ENCODE results near the gene SULT6B1.
"Not testable (repeated sequence)": the region's sequence is repeated elsewhere in the genome, so short reads cannot be mapped to it uniquely, and the experiment has no call there.

SULT6B1 gene

GRCh38 chr2:37219046-37219445 lies 30.6 kb upstream of the SULT6B1 start:
- no peaks in the 10 kb centered on the region for H3K9me3 ChIP-seq (ENCODE audit: severe bottlenecking)
- no peak overlapping the region for H3K4me3 ChIP-seq (ENCODE audit: severe bottlenecking)
- no peak overlapping the region for H3K27ac ChIP-seq (ENCODE audit: poor library complexity, severe bottlenecking)
- no peak for ATAC-seq (ENCODE audit: low read depth)
- TF ChIP-seq CTCF (IDR thresholded peaks at IDR 0.05; ENCODE audit: poor library complexity, severe bottlenecking): no peak
- H3K36me3 ChIP-seq (ENCODE audit: low read depth): peaks cover 91% of the 10 kb centered on the region
- H3K27me3 ChIP-seq (ENCODE audit: insufficient read depth, poor library complexity, severe bottlenecking): no peaks in the 10 kb centered on the region
- no peaks in the 10 kb centered on the region for H3K4me1 ChIP-seq (ENCODE audit: insufficient read depth, poor library complexity, severe bottlenecking)
- DNase-seq (ENCODE audit: low spot score): no peak

- Histone ChIP-seq H3K4me1 (ENCODE audit: insufficient read depth, poor library complexity, severe bottlenecking) (no peaks in the 10 kb centered on the region), H3K27me3 (ENCODE audit: insufficient read depth, poor library complexity, severe bottlenecking) (no peaks in the 10 kb centered on the region), H3K36me3 (ENCODE audit: low read depth) (peaks cover 90% of the 10 kb centered on the region), H3K9me3 (ENCODE audit: severe bottlenecking) (no peaks in the 10 kb centered on the region), H3K27ac (ENCODE audit: poor library complexity, severe bottlenecking) (no peak overlapping the region), H3K4me3 (ENCODE audit: severe bottlenecking) (no peak overlapping the region)
- no peak for TF ChIP-seq CTCF (IDR thresholded peaks at IDR 0.05; ENCODE audit: poor library complexity, severe bottlenecking)
- no peak for ATAC-seq (ENCODE audit: low read depth)
- DNase-seq (ENCODE audit: low spot score): no peak
Observed at GRCh38 chr2:37215250-37215649, 26.8 kb upstream of the SULT6B1 start.

GRCh38 chr2:37211939-37212338 lies 23.5 kb upstream of the SULT6B1 start:
- ATAC-seq (ENCODE audit: low read depth): no peak
- H3K27me3 ChIP-seq (ENCODE audit: insufficient read depth, poor library complexity, severe bottlenecking): no peaks in the 10 kb centered on the region
- no peak overlapping the region for H3K27ac ChIP-seq (ENCODE audit: poor library complexity, severe bottlenecking)
- no peak for TF ChIP-seq CTCF (IDR thresholded peaks at IDR 0.05; ENCODE audit: poor library complexity, severe bottlenecking)
- peaks cover 2% of the 10 kb centered on the region for H3K9me3 ChIP-seq (ENCODE audit: severe bottlenecking)
- H3K36me3 ChIP-seq (ENCODE audit: low read depth): peaks cover 98% of the 10 kb centered on the region
- no peak overlapping the region for H3K4me3 ChIP-seq (ENCODE audit: severe bottlenecking)
- H3K4me1 ChIP-seq (ENCODE audit: insufficient read depth, poor library complexity, severe bottlenecking): no peaks in the 10 kb centered on the region
- DNase-seq (ENCODE audit: low spot score): no peak

- no peak for TF ChIP-seq CTCF (IDR thresholded peaks at IDR 0.05; ENCODE audit: poor library complexity, severe bottlenecking)
- Histone ChIP-seq H3K27me3 (ENCODE audit: insufficient read depth, poor library complexity, severe bottlenecking) (no peaks in the 10 kb centered on the region), H3K36me3 (ENCODE audit: low read depth) (peaks cover 98% of the 10 kb centered on the region), H3K4me3 (ENCODE audit: severe bottlenecking) (no peak overlapping the region), H3K9me3 (ENCODE audit: severe bottlenecking) (peaks cover 4% of the 10 kb centered on the region), H3K27ac (ENCODE audit: poor library complexity, severe bottlenecking) (no peak overlapping the region), H3K4me1 (ENCODE audit: insufficient read depth, poor library complexity, severe bottlenecking) (no peaks in the 10 kb centered on the region)
- ATAC-seq (ENCODE audit: low read depth): no peak
- no peak for DNase-seq (ENCODE audit: low spot score)
Observed at GRCh38 chr2:37211212-37211611, 22.7 kb upstream of the SULT6B1 start.

- not testable (repeated sequence) for ATAC-seq (ENCODE audit: low read depth); H3K4me1 ChIP-seq (ENCODE audit: insufficient read depth, poor library complexity, severe bottlenecking); H3K4me3 ChIP-seq (ENCODE audit: severe bottlenecking); H3K27ac ChIP-seq (ENCODE audit: poor library complexity, severe bottlenecking); H3K9me3 ChIP-seq (ENCODE audit: severe bottlenecking); H3K27me3 ChIP-seq (ENCODE audit: insufficient read depth, poor library complexity, severe bottlenecking); DNase-seq (ENCODE audit: low spot score)
- H3K36me3 ChIP-seq (ENCODE audit: low read depth): peaks cover 98% of the 10 kb centered on the region
Observed at GRCh38 chr2:37206760-37207159, 18.3 kb upstream of the SULT6B1 start.

All from RWPE2 (cell line).